Right renal cortex interstitium (tissue), 3 donors: ENCODE data around the gene KLHL30. TPM values are rescaled to one million over a fixed set of nuclear protein-coding genes. Genes with fewer than 3 reads are reported as not detected.
"Not testable (repeated sequence)": the region's sequence is repeated elsewhere in the genome, so short reads cannot be mapped to it uniquely, and the experiment has no call there.

Experiments
- DNase-seq, 3 donors: peaks; one replicate each; pipeline ENCODE4 v3.0.0-alpha.2; 2013; ENCODE audit warnings: low read depth in 3 of 3, low spot score in 2 of 3
- polyA plus RNA-seq, 3 donors: library from polyadenylated mRNA; unstranded; fragments of 120-200 nt; gene quantifications; one replicate each; pipeline ENCODE4 v1.2.1, GENCODE V29; 2013; ENCODE audit not compliant: insufficient read length in 3 of 3

Gene KLHL30
- polyA plus RNA-seq, 3 donors = 0.18 to 0.24 (median 0.22) TPM

DNA sequence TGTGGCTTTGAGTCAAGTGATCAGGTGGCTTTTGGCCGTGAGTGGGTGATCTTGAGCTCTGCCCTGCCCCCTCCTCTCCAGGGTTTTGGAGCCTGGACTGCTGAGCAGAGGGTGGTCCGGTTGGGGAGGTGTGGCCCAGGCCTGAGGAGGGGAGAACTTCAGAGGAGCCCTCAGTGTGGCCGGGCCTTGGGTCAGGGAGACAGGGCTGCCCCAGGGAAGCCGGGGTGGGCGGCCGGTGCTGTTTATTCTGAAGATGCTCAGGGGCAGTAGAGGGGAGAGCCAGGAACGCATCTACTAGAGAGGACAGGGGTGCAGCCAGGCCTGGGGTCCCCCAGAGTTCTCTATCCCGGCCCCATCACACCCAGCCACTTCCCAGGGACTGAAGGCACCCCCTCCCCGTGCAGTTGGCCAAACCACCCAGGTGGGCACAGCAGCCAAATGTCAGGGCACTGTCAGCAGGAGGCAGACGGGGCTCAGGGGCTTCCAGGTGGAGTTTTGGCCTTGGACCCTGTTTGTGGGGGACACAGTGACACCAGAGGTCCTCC, 21.3 kb downstream of the KLHL30 start:
- DNase-seq = no peak

GRCh38 chr2:238160206-238161129, 22.0 kb downstream of the KLHL30 start:
- no peak for DNase-seq

DNA sequence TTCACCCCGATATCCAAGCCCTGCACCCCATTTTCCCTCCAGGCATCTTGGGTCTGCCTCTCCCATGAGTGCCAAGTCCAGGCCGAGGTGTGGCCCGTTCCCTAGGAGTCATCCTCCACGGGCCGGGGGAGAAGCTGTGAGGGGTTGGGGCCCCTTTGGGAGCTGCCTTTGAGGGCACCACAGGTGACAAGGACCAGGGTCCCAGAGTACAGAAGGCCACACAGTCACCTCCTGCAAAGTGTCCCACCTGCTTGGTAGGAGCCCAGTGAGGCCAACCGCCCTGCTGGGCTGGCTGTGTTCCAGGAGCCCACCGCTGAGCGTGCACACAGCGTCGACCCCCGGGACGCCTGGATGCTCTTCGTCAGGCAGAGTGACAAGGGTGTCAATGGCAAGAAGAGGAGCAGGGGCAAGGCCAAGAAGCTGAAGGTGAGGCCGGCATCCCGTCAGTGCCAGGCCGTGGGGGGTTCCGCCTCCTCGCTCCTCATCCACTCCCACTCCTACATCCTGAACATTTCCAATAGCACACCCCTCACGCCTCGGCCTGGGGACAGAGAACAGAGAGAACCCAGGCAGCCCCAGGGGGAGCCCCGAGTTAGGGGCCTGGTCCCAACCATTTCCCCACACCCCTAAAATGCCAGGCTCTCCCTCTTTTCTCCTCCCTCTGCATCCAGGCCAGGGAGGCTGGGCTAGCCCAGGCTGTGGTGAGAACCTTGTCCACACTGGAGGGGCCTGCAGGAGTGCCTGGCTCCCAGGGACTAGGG, 23.0 kb downstream of the KLHL30 start:
- no peak for DNase-seq

- no peak for DNase-seq
These were observed 23.9 kb downstream of the KLHL30 start for GRCh38 chr2:238162251-238162845.

- no peak for DNase-seq
These were observed 24.5 kb downstream of the KLHL30 start for GRCh38 chr2:238162846-238163441.

GRCh38 chr2:238163481-238164198, 25.2 kb downstream of the KLHL30 start:
- no peak for DNase-seq

DNA sequence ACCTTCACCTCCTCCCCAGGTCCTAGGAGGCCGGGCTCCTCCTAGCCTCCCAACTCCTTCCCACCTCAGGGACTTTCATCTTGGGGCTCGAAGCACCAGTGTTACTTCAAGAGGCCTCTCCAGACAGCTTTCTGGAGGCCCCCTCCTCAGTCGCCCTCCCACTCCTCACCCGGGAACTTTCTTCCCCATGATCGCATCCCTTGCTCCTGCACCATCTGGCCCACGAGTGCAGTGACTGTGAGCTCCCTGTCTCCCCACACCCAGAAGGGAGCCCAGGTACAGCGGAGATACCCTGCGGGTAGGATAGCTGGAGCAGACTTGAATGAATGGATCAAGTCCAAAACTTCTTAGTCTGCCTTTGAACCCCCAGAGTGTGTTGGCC, 26.4 kb downstream of the KLHL30 start:
- no peak for DNase-seq

DNA sequence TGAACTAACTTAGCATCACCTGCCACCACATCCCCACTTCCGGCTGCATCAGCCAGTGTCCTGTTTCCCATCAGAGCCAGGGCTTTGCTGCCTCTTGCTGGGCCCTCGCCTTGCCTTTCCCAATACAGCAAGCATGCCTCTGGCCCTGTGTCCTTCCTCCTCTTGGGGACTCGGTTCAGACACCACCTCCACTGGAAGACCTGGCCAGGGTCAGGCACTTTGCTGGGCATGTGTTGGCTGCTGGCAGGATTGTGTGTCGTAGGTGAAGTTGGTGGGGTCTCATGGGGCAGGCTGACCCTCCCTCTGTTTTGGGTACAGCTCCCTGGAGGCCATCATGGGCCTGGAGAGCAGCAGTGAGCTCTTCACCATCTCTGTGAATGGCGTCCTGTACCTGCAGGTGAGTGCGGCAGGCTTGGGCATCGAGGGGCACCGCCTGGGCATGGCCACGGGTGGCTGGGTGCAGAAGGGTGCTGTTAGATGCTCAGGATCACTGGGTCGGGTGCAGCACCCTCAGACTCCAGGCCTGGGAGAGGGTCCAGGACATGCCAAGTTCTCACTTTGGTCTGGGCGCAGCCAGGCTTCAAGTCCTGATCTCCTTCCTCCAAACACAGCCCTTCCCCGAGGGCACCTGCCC, 26.9 kb downstream of the KLHL30 start:
- no peak for DNase-seq

DNA sequence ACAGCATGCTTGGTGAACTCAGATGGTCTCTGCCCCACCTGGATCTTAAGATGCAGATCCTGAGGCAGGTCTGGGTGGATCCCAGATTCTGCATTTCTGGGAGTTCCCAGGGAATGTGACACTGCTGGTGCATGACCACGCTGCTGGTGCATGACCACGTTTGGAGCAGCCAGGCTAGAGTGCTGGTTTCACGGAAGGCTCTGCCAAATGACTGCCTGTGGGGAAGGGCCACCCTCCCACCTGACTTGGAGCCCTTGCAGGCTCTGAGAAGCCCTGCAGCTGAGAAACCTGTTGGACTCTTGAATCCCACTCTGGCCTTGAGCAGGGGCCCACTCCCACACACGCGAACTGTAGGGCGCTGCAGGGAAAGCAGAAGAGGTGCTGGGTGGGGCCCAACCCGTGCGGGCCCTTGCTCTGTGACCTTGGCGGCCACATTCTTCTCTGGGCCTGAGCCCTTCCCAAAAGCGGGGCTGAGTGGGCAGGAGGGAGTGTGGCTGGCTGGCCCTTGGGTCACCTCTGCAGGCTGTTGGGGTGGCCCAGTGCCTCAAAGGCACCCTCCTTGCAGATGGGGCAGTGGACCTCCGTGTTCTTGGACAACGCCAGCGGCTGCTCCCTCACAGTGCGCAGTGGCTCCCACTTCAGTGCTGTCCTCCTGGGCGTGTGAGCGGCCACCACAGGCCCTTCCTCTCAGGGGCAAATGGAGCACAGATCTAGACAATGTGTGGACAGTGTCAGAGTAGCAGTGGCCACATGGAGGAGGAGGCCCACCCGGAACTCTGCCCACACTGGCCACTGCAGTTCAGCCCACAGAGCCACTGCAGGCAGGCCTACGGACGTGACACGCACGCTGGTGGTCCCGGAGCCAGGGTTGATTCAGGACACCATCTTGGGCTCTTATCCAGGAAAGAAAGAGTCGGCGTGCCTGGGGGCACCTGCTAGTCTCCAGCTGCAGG, 28.2 kb downstream of the KLHL30 start:
- no peak for DNase-seq

GRCh38 chr2:238167344-238167715, 28.9 kb downstream of the KLHL30 start:
- no peak for DNase-seq

GRCh38 chr2:238167761-238168160, 29.3 kb downstream of the KLHL30 start:
- no peak for DNase-seq

- DNase-seq = no peak
These were observed 30.0 kb downstream of the KLHL30 start for GRCh38 chr2:238168196-238169047.

DNA sequence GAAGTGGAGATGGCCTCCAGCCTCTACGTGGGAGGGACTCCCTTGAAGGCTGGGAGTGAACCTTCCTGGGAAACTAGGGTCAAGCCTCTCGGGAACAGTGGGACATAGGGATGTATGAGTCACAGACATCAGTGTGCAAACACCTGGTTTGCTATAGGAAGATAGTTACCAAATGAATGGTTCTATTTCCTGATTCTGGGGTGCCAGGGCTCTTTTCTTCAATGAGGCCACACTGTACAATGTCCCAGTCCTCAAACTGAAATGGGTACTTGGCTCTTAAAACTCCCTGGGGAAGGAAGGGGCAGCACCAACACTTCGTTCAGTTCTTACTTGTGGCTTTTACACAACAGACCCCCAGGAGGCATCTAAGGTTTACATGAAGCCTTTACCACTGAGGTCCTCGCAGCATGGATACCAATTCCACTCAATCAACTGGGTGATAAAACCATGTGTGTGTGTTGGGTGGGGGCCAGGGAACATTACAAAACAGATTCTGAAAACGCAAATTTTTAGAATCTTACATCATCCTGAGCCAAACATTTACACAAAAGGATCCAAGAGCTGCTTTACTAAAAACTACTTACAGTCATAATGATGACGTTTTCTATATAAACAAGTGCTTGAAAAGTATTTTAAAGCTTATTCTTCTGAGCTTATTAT, 30.7 kb downstream of the KLHL30 start:
- no peak for DNase-seq

DNA sequence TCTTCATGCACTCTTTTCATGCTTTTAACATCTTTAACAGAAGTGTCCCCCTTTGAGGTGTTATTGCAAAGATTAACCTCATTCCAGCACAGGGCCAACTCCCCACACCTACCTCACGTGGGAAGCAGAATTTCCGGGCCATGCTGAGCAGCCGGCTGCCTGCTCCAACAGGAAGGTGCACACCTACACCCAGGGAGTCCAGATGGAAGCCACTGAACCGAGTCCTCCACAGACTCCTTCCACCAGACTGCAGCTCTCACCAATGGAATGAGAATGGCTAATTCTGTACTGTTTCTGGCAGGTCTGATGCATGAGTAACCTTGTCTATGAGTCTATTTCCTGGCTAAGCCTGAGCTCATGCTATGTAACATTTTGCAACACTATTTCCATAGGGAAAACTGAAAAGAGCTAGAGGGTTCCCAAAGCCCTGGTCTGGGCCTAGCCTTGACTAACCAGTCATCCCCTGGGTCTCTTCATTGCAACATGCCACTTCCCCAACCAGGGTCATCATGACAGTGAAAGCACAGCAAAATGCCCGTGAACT, 31.3 kb downstream of the KLHL30 start:
- DNase-seq = no peak

- DNase-seq = no peak
These were observed 32.1 kb downstream of the KLHL30 start for GRCh38 chr2:238170386-238171071.

GRCh38 chr2:238171072-238171431, 32.6 kb downstream of the KLHL30 start:
- not testable (repeated sequence) for DNase-seq
